GM12878 (cell line): ENCODE data around the gene USP35. TPM values are rescaled to one million over a fixed set of nuclear protein-coding genes. Genes with fewer than 3 reads are reported as not detected.

Source experiments
- BCL3 ChIP-seq: IDR thresholded peaks from 2 replicates; pipeline ENCODE4 v1.6.1; 2011; ENCODE audit warnings: borderline replicate concordance, low read depth, mild to moderate bottlenecking, moderate library complexity, low read length; ENCODE audit not compliant: insufficient read depth, poor library complexity, severe bottlenecking
- CBFB ChIP-seq: IDR thresholded peaks from 2 replicates; pipeline ENCODE4 v1.6.1; 2016; ENCODE audit warnings: antibody characterized with exemption, low read depth
- CHD2 ChIP-seq: IDR thresholded peaks from 2 replicates; pipeline ENCODE4 v1.6.1; 2011; ENCODE audit warnings: low read depth, low read length, improper control_type of control experiment, borderline replicate concordance
- EZH2 ChIP-seq: IDR thresholded peaks from 2 replicates; pipeline ENCODE4 v1.6.1; 2012; ENCODE audit warnings: low read depth, mild to moderate bottlenecking, control low read depth, inconsistent platforms, low read length, borderline replicate concordance; ENCODE audit not compliant: control insufficient read depth
- FOXK2 ChIP-seq: fragments of 450-650 bp; IDR thresholded peaks from 2 replicates; pipeline ENCODE4 v1.6.1; 2017; ENCODE audit warnings: mild to moderate bottlenecking, moderate library complexity
- HDAC2 ChIP-seq: fragments of 200-600 bp; sonication (generic); IDR thresholded peaks from 2 replicates; pipeline ENCODE4 v1.6.1; 2017
- PBX3 ChIP-seq: IDR thresholded peaks from 2 replicates; pipeline ENCODE4 v1.6.1; 2011; ENCODE audit warnings: mild to moderate bottlenecking, low read depth, low read length, moderate library complexity; ENCODE audit not compliant: insufficient replicate concordance
- RAD51 ChIP-seq: fragments of 450-650 bp; IDR thresholded peaks from 2 replicates; pipeline ENCODE4 v1.6.1; 2016; ENCODE audit warnings: moderate library complexity, mild to moderate bottlenecking, inconsistent platforms
- YBX1 ChIP-seq: fragments of 450-650 bp; IDR thresholded peaks from 2 replicates; pipeline ENCODE4 v1.6.1; 2016; ENCODE audit warnings: antibody characterized with exemption
- ZBED1 ChIP-seq: IDR thresholded peaks from 2 replicates; pipeline ENCODE4 v1.6.1; 2016; ENCODE audit warnings: borderline replicate concordance
- polyA plus RNA-seq, 11 experiments: library from polyadenylated mRNA; depleted of rRNA in 4 of 11; unstranded in 6 of 11; stranded (reverse) in 5 of 11; fragments of >200 nt; fragmentation: Nextera tagmentation in 4 of 11; fragmentation: Illumina TruSeq in 1 of 11; extraction: Ambion mirVana in 4 of 11; extraction: Trizol in 1 of 11; gene quantifications; 1 replicate in 1 of 11; 2 replicates in 10 of 11; pipeline versions ENCODE4 v1.2.1 to v1.2.3, GENCODE V29; 2011 to 2016; ENCODE audit warnings: inconsistent platforms in 2 of 11, missing spikeins in 2 of 11, low read depth in 1 of 11
- total RNA-seq, 4 experiments: library from RNA; depleted of rRNA in 3 of 4; stranded (reverse); fragments of >200 nt in 3 of 4; fragmentation: Illumina TruSeq in 1 of 4; extraction: Trizol in 1 of 4; gene quantifications; 2 replicates each; pipeline versions ENCODE4 v1.2.1 to v1.2.3, GENCODE V29; 2013 to 2021
- TF ChIP-seq, protein P1 (sequence below): fragments of 450-650 bp; IDR thresholded peaks from 2 replicates; pipeline ENCODE4 v1.6.1; 2018; ENCODE audit warnings: borderline replicate concordance, mild to moderate bottlenecking; ENCODE audit not compliant: partially characterized antibody

The USP35 gene
- total and polyA plus RNA-seq, 10 of the 15 experiments (the other 5 are each of a cell fraction or from before 2014, with no cell fraction given): 0.13 to 6.4 (median 3.1) TPM; not detected in 1

DNA sequence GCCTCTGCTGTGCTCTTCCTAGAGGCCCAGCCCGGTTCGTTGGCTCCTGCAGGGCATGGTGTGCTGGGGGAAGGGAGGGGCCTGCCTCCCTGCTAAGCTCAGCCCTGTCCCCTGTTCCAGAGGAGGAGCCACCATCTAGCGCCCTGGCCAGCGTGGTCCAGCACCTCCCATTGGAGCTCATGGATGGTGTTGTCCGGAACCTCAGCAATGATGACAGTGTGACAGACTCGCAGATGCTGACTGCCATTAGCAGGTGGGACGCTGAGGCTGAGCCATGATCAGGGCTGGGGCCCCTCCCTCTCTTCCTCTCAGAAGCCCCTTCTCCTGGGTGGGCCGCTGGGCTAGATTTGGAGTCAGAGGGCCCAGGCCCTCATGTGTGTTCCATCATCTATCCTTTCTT is 9.1 kb downstream of the USP35 start (continued):
- TF ChIP-seq, protein P1, sequence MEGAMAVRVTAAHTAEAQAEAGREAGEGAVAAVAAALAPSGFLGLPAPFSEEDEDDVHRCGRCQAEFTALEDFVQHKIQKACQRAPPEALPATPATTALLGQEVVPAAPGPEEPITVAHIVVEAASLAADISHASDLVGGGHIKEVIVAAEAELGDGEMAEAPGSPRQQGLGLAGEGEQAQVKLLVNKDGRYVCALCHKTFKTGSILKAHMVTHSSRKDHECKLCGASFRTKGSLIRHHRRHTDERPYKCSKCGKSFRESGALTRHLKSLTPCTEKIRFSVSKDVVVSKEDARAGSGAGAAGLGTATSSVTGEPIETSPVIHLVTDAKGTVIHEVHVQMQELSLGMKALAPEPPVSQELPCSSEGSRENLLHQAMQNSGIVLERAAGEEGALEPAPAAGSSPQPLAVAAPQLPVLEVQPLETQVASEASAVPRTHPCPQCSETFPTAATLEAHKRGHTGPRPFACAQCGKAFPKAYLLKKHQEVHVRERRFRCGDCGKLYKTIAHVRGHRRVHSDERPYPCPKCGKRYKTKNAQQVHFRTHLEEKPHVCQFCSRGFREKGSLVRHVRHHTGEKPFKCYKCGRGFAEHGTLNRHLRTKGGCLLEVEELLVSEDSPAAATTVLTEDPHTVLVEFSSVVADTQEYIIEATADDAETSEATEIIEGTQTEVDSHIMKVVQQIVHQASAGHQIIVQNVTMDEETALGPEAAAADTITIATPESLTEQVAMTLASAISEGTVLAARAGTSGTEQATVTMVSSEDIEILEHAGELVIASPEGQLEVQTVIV: no peak
- no peak for TF ChIP-seq EZH2
- no peak for TF ChIP-seq CBFB
- TF ChIP-seq YBX1: no peak
- TF ChIP-seq ZBED1: no peak
- no peak for TF ChIP-seq HDAC2
- no peak for TF ChIP-seq FOXK2
- peak; percentile 19 for TF ChIP-seq PBX3
- no peak for TF ChIP-seq RAD51
- TF ChIP-seq CHD2: no peak
- TF ChIP-seq BCL3: peak; percentile 94
